Muscle layer of duodenum (tissue), 2 donors: ENCODE data around the gene ALKBH3.
A peak's percentile ranks its signal among the peaks of the same experiment; 100 is the strongest.

ENCODE experiments used
- H3K27ac ChIP-seq: one replicate; pipeline ENCODE4 v1.7.0; 2013; ENCODE audit warnings: mild to moderate bottlenecking, low read length
- H3K27me3 ChIP-seq: one replicate; pipeline ENCODE4 v1.7.0; 2013; ENCODE audit warnings: low read depth, mild to moderate bottlenecking, control low read depth, low read length
- H3K36me3 ChIP-seq, 2 donors: one replicate each; pipeline ENCODE4 v1.7.0; 2013; ENCODE audit warnings: low read length in 2 of 2, control low read depth in 1 of 2, mild to moderate bottlenecking in 1 of 2; ENCODE audit not compliant: insufficient read depth in 2 of 2, control insufficient read depth in 1 of 2
- H3K4me1 ChIP-seq, 2 donors: one replicate each; pipeline ENCODE4 v1.7.0; 2013; ENCODE audit warnings: low read length in 2 of 2, mild to moderate bottlenecking in 2 of 2, control low read depth in 1 of 2, moderate library complexity in 1 of 2; ENCODE audit not compliant: insufficient read depth in 2 of 2, control insufficient read depth in 1 of 2
- H3K4me3 ChIP-seq, 2 donors: one replicate each; pipeline ENCODE4 v1.7.0; 2013; ENCODE audit warnings: low read length in 2 of 2, low read depth in 1 of 2, mild to moderate bottlenecking in 1 of 2
- H3K9me3 ChIP-seq, 2 donors: one replicate each; pipeline ENCODE4 v1.7.0; 2013; ENCODE audit warnings: low read length in 2 of 2, control low read depth in 1 of 2, mild to moderate bottlenecking in 1 of 2; ENCODE audit not compliant: control insufficient read depth in 1 of 2
- donor health status: healthy.

ALKBH3 gene

GRCh38 chr11:43943372-43943930, 62.8 kb downstream of the ALKBH3 start:
- Histone ChIP-seq H3K4me1 (peaks cover 0 to 27% of the 10 kb centered on the region in 2 donors), H3K36me3 (no peaks in the 10 kb centered on the region), H3K9me3 (no peaks in the 10 kb centered on the region), H3K27me3 (peaks cover 8% of the 10 kb centered on the region), H3K4me3 (peak overlapping the region; percentile 82 to 88), H3K27ac (peak overlapping the region; percentile 68)

- no peaks in the 10 kb centered on the region for H3K36me3 ChIP-seq
- H3K9me3 ChIP-seq = no peaks in the 10 kb centered on the region
- H3K4me3 ChIP-seq = peak overlapping the region; percentile 82 to 88
- peaks cover 0 to 27% of the 10 kb centered on the region in 2 donors for H3K4me1 ChIP-seq
- peak overlapping the region; percentile 68 for H3K27ac ChIP-seq
- peaks cover 8% of the 10 kb centered on the region for H3K27me3 ChIP-seq
These were observed 63.5 kb downstream of the ALKBH3 start for GRCh38 chr11:43943931-43944751.

- Histone ChIP-seq H3K4me3 (peak overlapping the region; percentile 82 to 88), H3K27me3 (peaks cover 8% of the 10 kb centered on the region), H3K36me3 (no peaks in the 10 kb centered on the region), H3K27ac (peak overlapping the region; percentile 63), H3K4me1 (peaks cover 0 to 27% of the 10 kb centered on the region in 2 donors), H3K9me3 (no peaks in the 10 kb centered on the region)
These were observed 64.2 kb downstream of the ALKBH3 start for GRCh38 chr11:43944761-43945311.

- Histone ChIP-seq H3K4me1 (peaks cover 0 to 23% of the 10 kb centered on the region in 2 donors), H3K27ac (no peak overlapping the region), H3K27me3 (peaks cover 8% of the 10 kb centered on the region), H3K4me3 (no peak overlapping the region), H3K9me3 (no peaks in the 10 kb centered on the region), H3K36me3 (no peaks in the 10 kb centered on the region)
These were observed 66.4 kb downstream of the ALKBH3 start for GRCh38 chr11:43947003-43947500.

GRCh38 chr11:43947815-43948214, 67.2 kb downstream of the ALKBH3 start:
- no peak overlapping the region for H3K27ac ChIP-seq
- peaks cover 0 to 23% of the 10 kb centered on the region in 2 donors for H3K4me1 ChIP-seq
- H3K27me3 ChIP-seq = peaks cover 8% of the 10 kb centered on the region
- no peaks in the 10 kb centered on the region for H3K9me3 ChIP-seq
- no peaks in the 10 kb centered on the region for H3K36me3 ChIP-seq
- H3K4me3 ChIP-seq = no peak overlapping the region

GRCh38 chr11:43948341-43949225, 68.0 kb downstream of the ALKBH3 start:
- Histone ChIP-seq H3K27me3 (peaks cover 8% of the 10 kb centered on the region), H3K4me1 (peaks cover 0 to 22% of the 10 kb centered on the region in 2 donors), H3K4me3 (no peak overlapping the region), H3K9me3 (no peaks in the 10 kb centered on the region), H3K27ac (no peak overlapping the region), H3K36me3 (no peaks in the 10 kb centered on the region)

GRCh38 chr11:43950311-43950855, 69.8 kb downstream of the ALKBH3 start:
- Histone ChIP-seq H3K27ac (no peak overlapping the region), H3K36me3 (no peaks in the 10 kb centered on the region), H3K4me3 (no peak overlapping the region), H3K4me1 (peaks cover 0 to 4% of the 10 kb centered on the region in 2 donors), H3K9me3 (no peaks in the 10 kb centered on the region), H3K27me3 (no peaks in the 10 kb centered on the region)

- Histone ChIP-seq H3K36me3 (no peaks in the 10 kb centered on the region), H3K4me1 (no peaks in the 10 kb centered on the region), H3K27ac (no peak overlapping the region), H3K27me3 (no peaks in the 10 kb centered on the region), H3K4me3 (no peak overlapping the region), H3K9me3 (no peaks in the 10 kb centered on the region)
These were observed 70.6 kb downstream of the ALKBH3 start for GRCh38 chr11:43951231-43951630.

- H3K9me3 ChIP-seq = no peaks in the 10 kb centered on the region
These were observed 71.4 kb downstream of the ALKBH3 start for GRCh38 chr11:43952020-43952400.

GRCh38 chr11:43952401-43953342, 72.0 kb downstream of the ALKBH3 start:
- H3K9me3 ChIP-seq = no peaks in the 10 kb centered on the region
- no peak overlapping the region for H3K4me3 ChIP-seq
- no peaks in the 10 kb centered on the region for H3K36me3 ChIP-seq

More at GRCh38 chr11:43952020-43952400, 71.4 kb downstream of the ALKBH3 start:
- H3K4me1 ChIP-seq = no peaks in the 10 kb centered on the region
- no peak overlapping the region for H3K27ac ChIP-seq
- no peak overlapping the region for H3K4me3 ChIP-seq
- no peaks in the 10 kb centered on the region for H3K36me3 ChIP-seq
- H3K27me3 ChIP-seq = no peaks in the 10 kb centered on the region

More at GRCh38 chr11:43952401-43953342, 72.0 kb downstream of the ALKBH3 start:
- Histone ChIP-seq H3K4me1 (no peaks in the 10 kb centered on the region), H3K27ac (no peak overlapping the region), H3K27me3 (no peaks in the 10 kb centered on the region)
